ENCODE measurements around the gene UQCRH. TPM values are rescaled to one million over a fixed set of nuclear protein-coding genes. Genes with fewer than 3 reads are reported as not detected.

UQCRH gene
- total and polyA plus RNA-seq, 2 of the 8 experiments (the other 6 are each of a cell fraction or from before 2014, with no cell fraction given) = 626 to 1,112 TPM

- H3K4me2 ChIP-seq (ENCODE audit: insufficient read depth in 1 of 2, low read depth in 2 of 2, low read length in 2 of 2) = no peak overlapping the region
- DNase-seq (ENCODE audit: low read depth in 1 of 2, low spot score in 2 of 2) (no peak), FAIRE-seq (no peak)
- H3K9me3 ChIP-seq (ENCODE audit: insufficient read depth in 2 of 2, low read depth in 1 of 2, low read length in 1 of 2) = no peaks in the 10 kb centered on the region
- ChIA-PET CTCF (ENCODE audit: partially characterized antibody) (no interaction called here), POLR2A (ENCODE audit: partially characterized antibody) (interaction anchor here (3.8 to 29.9 kb wide), 3 partner anchors 11 to 20 kb away, joined by 15 to 689 read pairs (median 100); partner anchors contain the start of genes LRRC41, RAD54L and UQCRH)
- no peak overlapping the region for H3K23ac ChIP-seq (ENCODE audit: insufficient read length)
- H3K23me2 ChIP-seq (ENCODE audit: low read depth, low read length) = no peaks in the 10 kb centered on the region
- no peak overlapping the region for H2BK20ac ChIP-seq (ENCODE audit: low read length)
- no peaks in the 10 kb centered on the region; a peak in 1 of 7 replicates for H3K27me3 ChIP-seq (replicated peaks in 1 of 4; ENCODE audit: control insufficient read depth in 3 of 4, extremely low read depth in 1 of 4, insufficient read depth in 3 of 4, low read length in 3 of 4)
- no peak overlapping the region for H2AK5ac ChIP-seq (ENCODE audit: low read depth, low read length)
- H3K79me2 ChIP-seq (ENCODE audit: control insufficient read depth in 1 of 2, insufficient read depth in 2 of 2, low read length in 2 of 2) = no peaks in the 10 kb centered on the region
- H4K8ac ChIP-seq (ENCODE audit: extremely low read depth, insufficient read depth, low read length) = no peak overlapping the region
- no peak overlapping the region for H2BK120ac ChIP-seq (replicated peaks; ENCODE audit: low read depth, low read length)
- H4K91ac ChIP-seq (replicated peaks; ENCODE audit: insufficient read length, low read length) = no peak overlapping the region
- no peak overlapping the region for H3K9ac ChIP-seq (replicated peaks in 1 of 4; ENCODE audit: extremely low read depth in 1 of 4, low read depth in 3 of 4, low read length in 3 of 4)
- no peak overlapping the region for H3K4me3 ChIP-seq (ENCODE audit: extremely low read depth in 1 of 4, insufficient read depth in 2 of 4, low read depth in 3 of 4, low read length in 4 of 4)
- H3K36me3 ChIP-seq (ENCODE audit: control insufficient read depth in 2 of 4, insufficient read depth in 4 of 4, low read length in 3 of 4) = peaks cover 44 to 95% (median 86%) of the 10 kb centered on the region in 4 experiments
- 96% methylated on average over 1 of the region's 1 CpG; no CpG with 5 or more reads in 1 of the 2 experiments for WGBS, 2 experiments (ENCODE audit: extremely low coverage in 1 of 2, insufficient coverage in 1 of 2, insufficient read length in 1 of 2, insufficient replicate concordance in 2 of 2, low coverage in 1 of 2, low lambda C conversion rate in 2 of 2, missing lambda C conversion rate in 1 of 2)
- H3K79me1 ChIP-seq (ENCODE audit: low read depth, low read length) = no peaks in the 10 kb centered on the region; the same call in 1 of the 2 replicates
- H3K56ac ChIP-seq (replicated peaks; ENCODE audit: insufficient read length, low read depth, low read length) = no peak overlapping the region
- no peak overlapping the region for H3K14ac ChIP-seq (ENCODE audit: insufficient read length)
- H2BK12ac ChIP-seq (ENCODE audit: low read depth, low read length) = no peak overlapping the region
- no peak overlapping the region for H4K5ac ChIP-seq (ENCODE audit: insufficient read length, low read depth, low read length)
- H2BK5ac ChIP-seq (ENCODE audit: low read depth, low read length) = no peak overlapping the region
- no peak overlapping the region for H3K18ac ChIP-seq (ENCODE audit: extremely low read depth, low read length)
- no peak overlapping the region for H2AFZ ChIP-seq (ENCODE audit: low read length)
- no peak overlapping the region for H2BK15ac ChIP-seq (ENCODE audit: low read length)
- no peak overlapping the region for H3K27ac ChIP-seq (ENCODE audit: low read depth, low read length)
- no peaks in the 10 kb centered on the region for H3K4me1 ChIP-seq (replicated peaks in 1 of 4; ENCODE audit: control insufficient read depth in 3 of 4, insufficient read depth in 4 of 4, low read length in 3 of 4)
- no peak overlapping the region for H3K4ac ChIP-seq (replicated peaks; ENCODE audit: insufficient read length, low read depth, low read length)
- no peaks in the 10 kb centered on the region for H4K20me1 ChIP-seq (replicated peaks in 1 of 2; ENCODE audit: control insufficient read depth in 1 of 2, insufficient read depth in 2 of 2, low read length in 2 of 2)
- TF ChIP-seq FOSL1 (IDR thresholded peaks at IDR 0.05; ENCODE audit: insufficient read depth, low read depth, low read length) = no peak
- TF ChIP-seq CBX8 (IDR thresholded peaks at IDR 0.05; ENCODE audit: borderline replicate concordance, low read depth, low read length) = no peak
- TF ChIP-seq NANOG (IDR thresholded peaks at IDR 0.05; ENCODE audit: insufficient read depth, low read depth, low read length, poor library complexity, severe bottlenecking) = no peak
- no peak for TF ChIP-seq SUZ12 (IDR thresholded peaks at IDR 0.05; ENCODE audit: low read length)
- no peak for TF ChIP-seq ASH2L (IDR thresholded peaks at IDR 0.05; ENCODE audit: low read length)
- no peak for TF ChIP-seq RAD21 (IDR thresholded peaks at IDR 0.05 in 1 of 2, conservative IDR thresholded peaks at IDR 0.05 in 1 of 2; ENCODE audit: low read depth in 2 of 2, low read length in 2 of 2)
- TF ChIP-seq HDAC2 (IDR thresholded peaks at IDR 0.05; ENCODE audit: borderline replicate concordance in 1 of 2, low read depth in 2 of 2, low read length in 2 of 2) = no peak
- TF ChIP-seq, protein P1, sequence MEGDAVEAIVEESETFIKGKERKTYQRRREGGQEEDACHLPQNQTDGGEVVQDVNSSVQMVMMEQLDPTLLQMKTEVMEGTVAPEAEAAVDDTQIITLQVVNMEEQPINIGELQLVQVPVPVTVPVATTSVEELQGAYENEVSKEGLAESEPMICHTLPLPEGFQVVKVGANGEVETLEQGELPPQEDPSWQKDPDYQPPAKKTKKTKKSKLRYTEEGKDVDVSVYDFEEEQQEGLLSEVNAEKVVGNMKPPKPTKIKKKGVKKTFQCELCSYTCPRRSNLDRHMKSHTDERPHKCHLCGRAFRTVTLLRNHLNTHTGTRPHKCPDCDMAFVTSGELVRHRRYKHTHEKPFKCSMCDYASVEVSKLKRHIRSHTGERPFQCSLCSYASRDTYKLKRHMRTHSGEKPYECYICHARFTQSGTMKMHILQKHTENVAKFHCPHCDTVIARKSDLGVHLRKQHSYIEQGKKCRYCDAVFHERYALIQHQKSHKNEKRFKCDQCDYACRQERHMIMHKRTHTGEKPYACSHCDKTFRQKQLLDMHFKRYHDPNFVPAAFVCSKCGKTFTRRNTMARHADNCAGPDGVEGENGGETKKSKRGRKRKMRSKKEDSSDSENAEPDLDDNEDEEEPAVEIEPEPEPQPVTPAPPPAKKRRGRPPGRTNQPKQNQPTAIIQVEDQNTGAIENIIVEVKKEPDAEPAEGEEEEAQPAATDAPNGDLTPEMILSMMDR (IDR thresholded peaks at IDR 0.05; ENCODE audit: control extremely low read depth in 1 of 3, insufficient read depth in 1 of 3, low read depth in 1 of 3, low read length in 3 of 3) = no peak
- TF ChIP-seq NRF1 (IDR thresholded peaks at IDR 0.05; ENCODE audit: low read depth, low read length) = no peak
Measured at GRCh38 chr1:46268578-46268977, 34.9 kb upstream of the UQCRH start.
